B cell (primary cell): ENCODE measurements around the gene TUBGCP4. TPM values are rescaled to one million over a fixed set of nuclear protein-coding genes. Genes with fewer than 3 reads are reported as not detected.

Source experiments
- ATAC-seq: fragments of 200-7000 bp; cut with Tn5 transposase; one replicate; pipeline ENCODE4 v1.10.0; 2021; ENCODE audit warnings: low read depth, mild to moderate bottlenecking, moderate number of reproducible peaks, moderate library complexity
- CTCF ChIA-PET: fragments of 350-600 bp; sonication (Branson Sonifier 250); formaldehyde crosslinking; loops from one replicate; lab custom pipeline; 2021; ENCODE audit warnings: antibody characterized with exemption, inconsistent platforms; lab: Charles Lee
- POLR2A ChIA-PET: fragments of 350-600 bp; sonication (Branson Sonifier 250); formaldehyde crosslinking; loops from one replicate; lab custom pipeline; 2021; ENCODE audit warnings: antibody characterized with exemption; lab: Charles Lee
- DNase-seq: peaks from one replicate; pipeline ENCODE4 v3.0.0; 2013
- H2AFZ ChIP-seq: 2 replicates; pipeline ENCODE4 v1.6.1; 2012; ENCODE audit warnings: mild to moderate bottlenecking, low read depth, low read length; ENCODE audit not compliant: insufficient read depth, poor library complexity, severe bottlenecking
- H3K27ac ChIP-seq, 2 donors: 1 replicate in 1 of 2; 2 replicates in 1 of 2; pipeline ENCODE4 v1.5.1; 2012 to 2013; ENCODE audit warnings: low read length in 2 of 2, mild to moderate bottlenecking in 2 of 2, moderate library complexity in 1 of 2
- H3K27me3 ChIP-seq, 4 experiments: fragments of 200-600 bp in 1 of 4; sonication (generic) in 1 of 4; replicated peaks in 1 of 4; 1 replicate in 2 of 4; 2 replicates in 2 of 4; pipeline versions ENCODE4 v1.6.1 to v1.7.0; 2013 to 2016; ENCODE audit warnings: low read length in 3 of 4, mild to moderate bottlenecking in 2 of 4, mixed read lengths in 1 of 4, moderate library complexity in 1 of 4; ENCODE audit not compliant: insufficient read depth in 4 of 4, control insufficient read depth in 3 of 4; ENCODE audit errors: control extremely low read depth in 1 of 4
- H3K36me3 ChIP-seq, 2 experiments: replicated peaks in 1 of 2; 1 replicate in 1 of 2; 2 replicates in 1 of 2; pipeline versions ENCODE4 v1.6.1 to v1.7.1; 2013; ENCODE audit warnings: low read length in 1 of 2; ENCODE audit not compliant: insufficient read depth in 2 of 2, control insufficient read depth in 1 of 2; ENCODE audit errors: control extremely low read depth in 1 of 2, extremely low read depth in 1 of 2
- H3K4me1 ChIP-seq, 2 donors: fragments of 200-600 bp in 1 of 2; sonication (generic) in 1 of 2; 1 replicate in 1 of 2; 2 replicates in 1 of 2; pipeline versions ENCODE4 v1.5.1 to v1.6.1; 2013 to 2017; ENCODE audit warnings: low read length in 2 of 2; ENCODE audit not compliant: control insufficient read depth in 2 of 2, insufficient read depth in 2 of 2
- H3K4me2 ChIP-seq: replicated peaks from 2 replicates; pipeline ENCODE3; 2012; ENCODE audit warnings: mild to moderate bottlenecking, low read depth, low read length; ENCODE audit not compliant: poor library complexity, severe bottlenecking
- H3K4me3 ChIP-seq, 5 experiments: fragments of 200-600 bp in 1 of 5; sonication (generic) in 1 of 5; 1 replicate in 3 of 5; 2 replicates in 2 of 5; pipeline versions ENCODE4 v1.5.1 to v1.7.0; 2011 to 2016; ENCODE audit warnings: low read length in 4 of 5, mild to moderate bottlenecking in 4 of 5, low read depth in 2 of 5, control low read depth in 1 of 5, moderate library complexity in 1 of 5; ENCODE audit not compliant: insufficient read depth in 1 of 5; ENCODE audit errors: control extremely low read depth in 1 of 5, extremely low read depth in 1 of 5
- H3K79me2 ChIP-seq: fragments of 200-600 bp; sonication (generic); one replicate; pipeline ENCODE4 v1.6.0; 2016; ENCODE audit warnings: low read length; ENCODE audit not compliant: control insufficient read depth, insufficient read depth
- H3K9ac ChIP-seq: fragments of 200-600 bp; sonication (generic); 2 replicates; pipeline ENCODE4 v1.6.1; 2017; ENCODE audit warnings: mild to moderate bottlenecking, low read length, moderate library complexity
- H3K9me3 ChIP-seq, 3 donors: one replicate each; pipeline versions ENCODE4 v1.6.1 to v1.7.1; 2013; ENCODE audit warnings: low read length in 2 of 3; ENCODE audit not compliant: control insufficient read depth in 2 of 3, insufficient read depth in 1 of 3; ENCODE audit errors: control extremely low read depth in 1 of 3
- H4K20me1 ChIP-seq: 2 replicates; pipeline ENCODE4 v1.6.0; 2012; ENCODE audit warnings: mild to moderate bottlenecking, low read length; ENCODE audit not compliant: insufficient read depth, control insufficient read depth, poor library complexity, severe bottlenecking
- H3K27ac Mint-ChIP-seq: one replicate; pipeline ENCODE4 v1.8.0; 2021; ENCODE audit warnings: mixed read lengths
- H3K27me3 Mint-ChIP-seq: one replicate; pipeline ENCODE4 v1.8.0; 2021; ENCODE audit warnings: mixed read lengths
- H3K4me1 Mint-ChIP-seq: one replicate; pipeline ENCODE4 v1.8.0; 2021; ENCODE audit warnings: mixed read lengths
- H3K4me3 Mint-ChIP-seq: one replicate; pipeline ENCODE4 v1.8.0; 2021; ENCODE audit warnings: mixed read lengths
- H3K9me3 Mint-ChIP-seq: one replicate; pipeline ENCODE4 v1.8.0; 2022; ENCODE audit warnings: mixed read lengths; ENCODE audit not compliant: insufficient read depth
- EZH2 ChIP-seq: IDR thresholded peaks from 2 replicates; pipeline ENCODE4 v1.6.1; 2012; ENCODE audit warnings: borderline replicate concordance, low read depth, mild to moderate bottlenecking, moderate library complexity, low read length; ENCODE audit not compliant: insufficient read depth, poor library complexity, severe bottlenecking
- WGBS: methylation state at CpG from one replicate; pipeline ENCODE4 v1.1.5; 2013; ENCODE audit warnings: missing lambda C conversion rate; ENCODE audit not compliant: insufficient coverage; 5-methylcytosine and 5-hydroxymethylcytosine counted together
- intact Hi-C: fragments of 100-400 bp; cut with micrococcal nuclease; formaldehyde crosslinking; loops from one replicate; pipeline ENCODE4 v1.10.0; 2022
- polyA plus RNA-seq: library from polyadenylated mRNA; depleted of rRNA; stranded (reverse); fragments of >200 nt; gene quantifications from 2 replicates; pipeline ENCODE4 v1.2.3, GENCODE V29; 2012
- total RNA-seq, 2 donors: library from RNA; stranded (reverse); fragments of 120-200 nt in 1 of 2; gene quantifications; 1 replicate in 1 of 2; 2 replicates in 1 of 2; pipeline versions ENCODE4 v1.2.3 to v1.2.4, GENCODE V29; 2013 to 2022
- TF ChIP-seq, protein P1 (sequence below): fragments of 200-600 bp; IDR thresholded peaks from one replicate; pipeline ENCODE4 v1.8.0; 2022; ENCODE audit warnings: antibody characterized with exemption, mild to moderate bottlenecking

The TUBGCP4 gene
- total and polyA plus RNA-seq, 2 donors (not counting 1 experiment from before 2014, with no cell fraction given): 10.0 to 31.6 TPM

- intact Hi-C loops: no loop called here
- no peaks in the 10 kb centered on the region for H3K27me3 ChIP-seq
- DNase-seq (no peak), ATAC-seq (no peak)
- H3K27ac ChIP-seq: no peak overlapping the region
- ChIA-PET CTCF (interaction anchor here (1.3 kb wide), 1 partner anchor 23 kb away, joined by 3 read pairs; no protein-coding TSS in a partner anchor), POLR2A (no interaction called here)
- H3K9ac ChIP-seq: no peak overlapping the region
- no peaks in the 10 kb centered on the region for H3K4me1 ChIP-seq
- peaks cover 0 to 4% (median 1%) of the 10 kb centered on the region in 3 donors for H3K9me3 ChIP-seq
- no peak overlapping the region for H3K4me3 ChIP-seq
- no peak overlapping the region for H2AFZ ChIP-seq
- no peaks in the 10 kb centered on the region for H3K27me3 Mint-ChIP-seq
- H3K9me3 Mint-ChIP-seq: peaks cover under 1% of the 10 kb centered on the region
- no peaks in the 10 kb centered on the region for H3K36me3 ChIP-seq
- 100% methylated on average over 1 of the region's 2 CpGs for WGBS
- H3K4me3 Mint-ChIP-seq: no peak overlapping the region
- peaks cover 3% of the 10 kb centered on the region for H3K4me1 Mint-ChIP-seq
- H3K27ac Mint-ChIP-seq: no peak overlapping the region
- TF ChIP-seq, protein P1, sequence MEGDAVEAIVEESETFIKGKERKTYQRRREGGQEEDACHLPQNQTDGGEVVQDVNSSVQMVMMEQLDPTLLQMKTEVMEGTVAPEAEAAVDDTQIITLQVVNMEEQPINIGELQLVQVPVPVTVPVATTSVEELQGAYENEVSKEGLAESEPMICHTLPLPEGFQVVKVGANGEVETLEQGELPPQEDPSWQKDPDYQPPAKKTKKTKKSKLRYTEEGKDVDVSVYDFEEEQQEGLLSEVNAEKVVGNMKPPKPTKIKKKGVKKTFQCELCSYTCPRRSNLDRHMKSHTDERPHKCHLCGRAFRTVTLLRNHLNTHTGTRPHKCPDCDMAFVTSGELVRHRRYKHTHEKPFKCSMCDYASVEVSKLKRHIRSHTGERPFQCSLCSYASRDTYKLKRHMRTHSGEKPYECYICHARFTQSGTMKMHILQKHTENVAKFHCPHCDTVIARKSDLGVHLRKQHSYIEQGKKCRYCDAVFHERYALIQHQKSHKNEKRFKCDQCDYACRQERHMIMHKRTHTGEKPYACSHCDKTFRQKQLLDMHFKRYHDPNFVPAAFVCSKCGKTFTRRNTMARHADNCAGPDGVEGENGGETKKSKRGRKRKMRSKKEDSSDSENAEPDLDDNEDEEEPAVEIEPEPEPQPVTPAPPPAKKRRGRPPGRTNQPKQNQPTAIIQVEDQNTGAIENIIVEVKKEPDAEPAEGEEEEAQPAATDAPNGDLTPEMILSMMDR: no peak
- TF ChIP-seq EZH2: no peak
- no peak overlapping the region for H3K4me2 ChIP-seq
- no peaks in the 10 kb centered on the region for H3K79me2 ChIP-seq
- H4K20me1 ChIP-seq: no peaks in the 10 kb centered on the region
Measured at GRCh38 chr15:43352693-43353382, 18.1 kb upstream of the TUBGCP4 start.

DNA sequence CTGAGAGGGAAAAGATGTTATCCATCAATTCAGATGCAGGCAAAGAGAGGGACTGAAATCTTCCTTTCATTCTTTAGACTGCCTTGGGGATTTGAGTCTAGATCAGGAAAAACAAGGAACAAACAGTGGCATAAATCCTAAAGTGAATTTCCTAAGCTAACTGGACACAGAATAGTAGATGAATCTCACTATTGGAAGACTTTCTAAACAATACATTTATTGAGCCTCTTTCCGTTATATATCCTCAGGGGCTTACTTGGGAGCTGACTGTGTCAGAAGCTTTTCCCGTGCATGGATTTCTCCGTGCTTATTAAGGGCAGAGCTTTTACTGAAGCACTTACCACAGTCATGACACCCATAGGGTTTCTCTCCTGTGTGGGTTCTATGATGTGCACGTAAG, 10.1 kb upstream of the TUBGCP4 start:
- H3K27me3 ChIP-seq: no peaks in the 10 kb centered on the region
- peaks cover 10% of the 10 kb centered on the region for H3K79me2 ChIP-seq
- CTCF ChIA-PET: interaction anchor here (1.1 to 1.6 kb wide), 3 partner anchors 13 to 17 kb away, joined by 3 read pairs; no protein-coding TSS in a partner anchor
- 73% methylated on average over 4 of the region's 4 CpGs for WGBS
- H3K9me3 ChIP-seq: peaks cover 15 to 42% (median 34%) of the 10 kb centered on the region in 3 donors
- POLR2A ChIA-PET: interaction anchor here (0.6 kb wide), 1 partner anchor 24 kb away, joined by 3 read pairs; no protein-coding TSS in a partner anchor
- TF ChIP-seq EZH2: no peak
- TF ChIP-seq, protein P1: no peak
- H3K4me1 Mint-ChIP-seq: peaks cover 9% of the 10 kb centered on the region
- ATAC-seq (no peak), DNase-seq (no peak)
- H3K27ac Mint-ChIP-seq: no peak overlapping the region
- H3K4me3 Mint-ChIP-seq: no peak overlapping the region
- intact Hi-C loops: no loop called here
- peaks cover 34% of the 10 kb centered on the region for H3K9me3 Mint-ChIP-seq
- H3K4me3 ChIP-seq: no peak overlapping the region
- H3K4me1 ChIP-seq: no peaks in the 10 kb centered on the region
- H3K9ac ChIP-seq: no peak overlapping the region
- no peaks in the 10 kb centered on the region for H3K27me3 Mint-ChIP-seq
- no peak overlapping the region for H3K4me2 ChIP-seq
- H2AFZ ChIP-seq: no peak overlapping the region
- no peak overlapping the region for H3K27ac ChIP-seq
- H4K20me1 ChIP-seq: no peaks in the 10 kb centered on the region
- peaks cover 14 to 47% of the 10 kb centered on the region in 2 experiments for H3K36me3 ChIP-seq
